SU-DHL-6 (cell line): ENCODE measurements around the gene DSCAML1.

Source experiments
- H2AFZ ChIP-seq: fragments of 200-600 bp; sonication (generic); 2 replicates; pipeline ENCODE4 v1.6.1; 2014; ENCODE audit warnings: low read depth, mild to moderate bottlenecking, moderate library complexity, mixed read lengths, antibody characterized with exemption, low read length; ENCODE audit not compliant: severe bottlenecking
- H3F3A ChIP-seq: fragments of 200-600 bp; shearing (Covaris generic); 2 replicates; pipeline ENCODE4 v1.6.0; 2016; ENCODE audit warnings: antibody characterized with exemption, mild to moderate bottlenecking; ENCODE audit not compliant: insufficient read depth
- H3K27ac ChIP-seq: fragments of 200-600 bp; sonication (generic); 2 replicates; pipeline ENCODE4 v1.5.1; 2016; ENCODE audit warnings: low read depth, mild to moderate bottlenecking, low read length, moderate library complexity, mixed read lengths
- H3K27me3 ChIP-seq: fragments of 200-600 bp; sonication (generic), shearing (Covaris generic); 2 replicates; pipeline ENCODE4 v1.6.0; 2014; ENCODE audit warnings: mild to moderate bottlenecking, low read length
- H3K36me3 ChIP-seq: fragments of 200-600 bp; sonication (generic); 2 replicates; pipeline ENCODE4 v1.6.1; 2014; ENCODE audit warnings: mild to moderate bottlenecking, low read length, mixed read lengths
- H3K4me2 ChIP-seq: fragments of 300-600, 200-600 bp; shearing (Covaris generic), sonication (generic); 2 replicates; pipeline ENCODE4 v1.6.0; 2014; ENCODE audit warnings: low read length, low read depth, mild to moderate bottlenecking; ENCODE audit not compliant: poor library complexity, severe bottlenecking
- H3K4me3 ChIP-seq: fragments of 200-600 bp; sonication (generic); 2 replicates; pipeline ENCODE4 v1.5.1; 2014; ENCODE audit warnings: antibody characterized with exemption, low read length, mild to moderate bottlenecking, mixed read lengths; ENCODE audit not compliant: insufficient read depth, poor library complexity, severe bottlenecking
- H3K79me2 ChIP-seq: fragments of 200-600 bp; sonication (generic); 2 replicates; pipeline ENCODE4 v1.6.1; 2014; ENCODE audit warnings: mild to moderate bottlenecking, low read length, moderate library complexity; ENCODE audit not compliant: insufficient read depth
- H3K9ac ChIP-seq: fragments of 200-600 bp; sonication (generic); 2 replicates; pipeline ENCODE4 v1.7.0; 2014; ENCODE audit warnings: mild to moderate bottlenecking, low read length
- H3K9me2 ChIP-seq: fragments of 200-600 bp; sonication (generic); replicated peaks from 2 replicates; pipeline ENCODE4 v1.6.1; 2014; ENCODE audit warnings: low read length; ENCODE audit not compliant: insufficient read depth
- H3K9me3 ChIP-seq: fragments of 200-600 bp; sonication (generic); 2 replicates; pipeline ENCODE4 v1.6.1; 2014; ENCODE audit warnings: low read length, mixed read lengths; ENCODE audit not compliant: insufficient read depth
- H4K20me1 ChIP-seq: fragments of 200-600 bp; sonication (generic); 2 replicates; pipeline ENCODE4 v1.6.1; 2014; ENCODE audit warnings: low read depth, mild to moderate bottlenecking, antibody characterized with exemption, low read length, moderate library complexity, mixed read lengths
- CTCF ChIP-seq: fragments of 200-600 bp; sonication (generic); IDR thresholded peaks from one replicate; pipeline ENCODE4 v1.5.1; 2017; ENCODE audit warnings: antibody characterized with exemption, mild to moderate bottlenecking, low read length, moderate library complexity; ENCODE audit not compliant: insufficient read depth, poor library complexity, severe bottlenecking
- EZH2phosphoT487 ChIP-seq: fragments of 200-600 bp; sonication (generic), shearing (Covaris generic); conservative IDR thresholded peaks from 2 replicates; pipeline ENCODE4 v1.6.1; 2018; ENCODE audit warnings: mild to moderate bottlenecking, antibody characterized with exemption, low read length, moderate library complexity, mixed read lengths

DSCAML1 gene

GRCh38 chr11:117774553-117774952, 22.5 kb downstream of the DSCAML1 start:
- Histone ChIP-seq H3K36me3 (no peaks in the 10 kb centered on the region), H3K9me3 (no peaks in the 10 kb centered on the region), H3K79me2 (no peaks in the 10 kb centered on the region), H3K4me3 (no peak overlapping the region), H3F3A (no peaks in the 10 kb centered on the region), H3K4me2 (no peak overlapping the region), H3K27me3 (no peaks in the 10 kb centered on the region), H3K9ac (no peak overlapping the region), H4K20me1 (no peaks in the 10 kb centered on the region), H3K9me2 (no peaks in the 10 kb centered on the region), H3K27ac (no peak overlapping the region), H2AFZ (no peak overlapping the region)
- TF ChIP-seq EZH2phosphoT487 (no peak), CTCF (no peak)

- Histone ChIP-seq H3K79me2 (no peaks in the 10 kb centered on the region), H4K20me1 (no peaks in the 10 kb centered on the region), H3K4me3 (no peak overlapping the region), H3K27me3 (no peaks in the 10 kb centered on the region), H3K4me2 (no peak overlapping the region), H2AFZ (no peak overlapping the region), H3K9ac (no peak overlapping the region), H3F3A (no peaks in the 10 kb centered on the region), H3K9me2 (no peaks in the 10 kb centered on the region), H3K36me3 (no peaks in the 10 kb centered on the region), H3K27ac (no peak overlapping the region), H3K9me3 (no peaks in the 10 kb centered on the region)
- TF ChIP-seq EZH2phosphoT487 (no peak), CTCF (no peak)
Observed at GRCh38 chr11:117772360-117772759, 24.7 kb downstream of the DSCAML1 start.

- TF ChIP-seq EZH2phosphoT487 = no peak
- TF ChIP-seq CTCF = no peak
- Histone ChIP-seq H3K36me3 (no peaks in the 10 kb centered on the region), H3K79me2 (no peaks in the 10 kb centered on the region), H3K9me2 (no peaks in the 10 kb centered on the region), H3K27me3 (no peaks in the 10 kb centered on the region), H3K4me2 (no peak overlapping the region), H3F3A (no peaks in the 10 kb centered on the region), H4K20me1 (no peaks in the 10 kb centered on the region), H3K27ac (no peak overlapping the region), H2AFZ (no peak overlapping the region), H3K9me3 (no peaks in the 10 kb centered on the region), H3K4me3 (no peak overlapping the region), H3K9ac (no peak overlapping the region)
Observed at GRCh38 chr11:117771841-117772240, 25.2 kb downstream of the DSCAML1 start.

GRCh38 chr11:117771197-117771596, 25.8 kb downstream of the DSCAML1 start:
- no peaks in the 10 kb centered on the region for H3K27me3 ChIP-seq
- H3F3A ChIP-seq = no peaks in the 10 kb centered on the region
- H3K36me3 ChIP-seq = no peaks in the 10 kb centered on the region
- H3K9me3 ChIP-seq = no peaks in the 10 kb centered on the region
- no peaks in the 10 kb centered on the region for H3K9me2 ChIP-seq
- H3K4me2 ChIP-seq = no peak overlapping the region
- H3K9ac ChIP-seq = no peak overlapping the region
- no peaks in the 10 kb centered on the region for H4K20me1 ChIP-seq
- H3K27ac ChIP-seq = no peak overlapping the region
- no peaks in the 10 kb centered on the region for H3K79me2 ChIP-seq
- H3K4me3 ChIP-seq = no peak overlapping the region
- H2AFZ ChIP-seq = no peak overlapping the region
- TF ChIP-seq CTCF (no peak), EZH2phosphoT487 (no peak)
